B cell (primary cell): ENCODE results near the gene RSL1D1.

Source experiments
- EZH2 ChIP-seq: IDR thresholded peaks from 2 replicates; pipeline ENCODE4 v1.6.1; 2012; ENCODE audit warnings: borderline replicate concordance, low read depth, mild to moderate bottlenecking, moderate library complexity, low read length; ENCODE audit not compliant: insufficient read depth, poor library complexity, severe bottlenecking
- TF ChIP-seq, protein P1 (sequence below): fragments of 200-600 bp; IDR thresholded peaks from one replicate; pipeline ENCODE4 v1.8.0; 2022; ENCODE audit warnings: antibody characterized with exemption, mild to moderate bottlenecking

DNA sequence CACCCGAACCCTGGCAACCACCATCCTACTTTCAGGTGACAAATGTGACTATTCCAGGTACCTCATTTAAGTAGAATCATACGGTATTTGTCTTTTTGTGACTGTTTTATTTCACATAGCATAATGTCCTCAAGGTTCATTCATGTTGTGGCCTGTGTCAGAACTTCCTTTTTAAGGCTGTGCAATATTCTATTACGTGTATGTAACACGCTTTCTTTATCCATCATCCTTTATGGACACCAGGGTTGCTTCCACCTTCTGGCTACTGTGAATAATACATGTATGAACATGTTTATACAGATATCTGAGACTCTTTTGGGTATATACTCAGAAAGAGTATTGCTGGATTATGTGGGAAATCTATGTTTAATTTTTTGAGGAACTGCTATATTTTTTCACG lies 28.7 kb upstream of the RSL1D1 start:
- TF ChIP-seq, protein P1, sequence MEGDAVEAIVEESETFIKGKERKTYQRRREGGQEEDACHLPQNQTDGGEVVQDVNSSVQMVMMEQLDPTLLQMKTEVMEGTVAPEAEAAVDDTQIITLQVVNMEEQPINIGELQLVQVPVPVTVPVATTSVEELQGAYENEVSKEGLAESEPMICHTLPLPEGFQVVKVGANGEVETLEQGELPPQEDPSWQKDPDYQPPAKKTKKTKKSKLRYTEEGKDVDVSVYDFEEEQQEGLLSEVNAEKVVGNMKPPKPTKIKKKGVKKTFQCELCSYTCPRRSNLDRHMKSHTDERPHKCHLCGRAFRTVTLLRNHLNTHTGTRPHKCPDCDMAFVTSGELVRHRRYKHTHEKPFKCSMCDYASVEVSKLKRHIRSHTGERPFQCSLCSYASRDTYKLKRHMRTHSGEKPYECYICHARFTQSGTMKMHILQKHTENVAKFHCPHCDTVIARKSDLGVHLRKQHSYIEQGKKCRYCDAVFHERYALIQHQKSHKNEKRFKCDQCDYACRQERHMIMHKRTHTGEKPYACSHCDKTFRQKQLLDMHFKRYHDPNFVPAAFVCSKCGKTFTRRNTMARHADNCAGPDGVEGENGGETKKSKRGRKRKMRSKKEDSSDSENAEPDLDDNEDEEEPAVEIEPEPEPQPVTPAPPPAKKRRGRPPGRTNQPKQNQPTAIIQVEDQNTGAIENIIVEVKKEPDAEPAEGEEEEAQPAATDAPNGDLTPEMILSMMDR, result no peak
- no peak for TF ChIP-seq EZH2
